DND-41 (cell line): ENCODE measurements around the gene SH2D4B.

Source experiments
- ATAC-seq: fragments of 200-7000 bp; cut with Tn5 transposase; 3 replicates; pipeline ENCODE4 v1.9.1; 2021; ENCODE audit warnings: low read depth; ENCODE audit not compliant: insufficient read depth
- DNase-seq: peaks from one replicate; pipeline ENCODE4 v3.0.0-alpha.2; 2020
- H2AFZ ChIP-seq: 2 replicates; pipeline ENCODE4 v1.6.0; 2012; ENCODE audit warnings: low read depth, low read length
- H3K27ac ChIP-seq: 2 replicates; pipeline ENCODE4 v1.5.1; 2012; ENCODE audit warnings: low read length, inconsistent platforms
- H3K27me3 ChIP-seq: fragments of 200-600 bp; sonication (generic); 2 replicates; pipeline ENCODE4 v1.6.0; 2012; ENCODE audit warnings: low read length, mild to moderate bottlenecking, inconsistent platforms; ENCODE audit not compliant: insufficient read depth, poor library complexity
- H3K36me3 ChIP-seq: 2 replicates; pipeline ENCODE4 v1.5.1; 2012; ENCODE audit warnings: low read length, inconsistent platforms; ENCODE audit not compliant: insufficient read depth
- H3K4me1 ChIP-seq: 2 replicates; pipeline ENCODE4 v1.5.1; 2012; ENCODE audit warnings: mild to moderate bottlenecking, low read length; ENCODE audit not compliant: insufficient read depth
- H3K4me2 ChIP-seq: 2 replicates; pipeline ENCODE4 v1.6.0; 2012; ENCODE audit warnings: mild to moderate bottlenecking, moderate library complexity, low read length, inconsistent platforms; ENCODE audit not compliant: insufficient read depth
- H3K4me3 ChIP-seq, 2 experiments: fragments of 200-600 bp in 1 of 2; shearing (Covaris generic) in 1 of 2; 2 replicates each; pipeline ENCODE4 v1.5.1; 2012 to 2016; ENCODE audit warnings: inconsistent platforms in 2 of 2, low read length in 2 of 2, mild to moderate bottlenecking in 2 of 2, low read depth in 1 of 2, moderate library complexity in 1 of 2
- H3K79me2 ChIP-seq: 2 replicates; pipeline ENCODE4 v1.6.0; 2012; ENCODE audit warnings: low read length, inconsistent platforms; ENCODE audit not compliant: insufficient read depth
- H3K9ac ChIP-seq: 2 replicates; pipeline ENCODE4 v1.6.0; 2012; ENCODE audit warnings: low read depth, mild to moderate bottlenecking, inconsistent platforms, low read length, moderate library complexity
- H3K9me3 ChIP-seq: 2 replicates; pipeline ENCODE4 v1.5.1; 2012; ENCODE audit warnings: low read length, moderate library complexity, mild to moderate bottlenecking, inconsistent platforms; ENCODE audit not compliant: insufficient read depth, severe bottlenecking
- H4K20me1 ChIP-seq: 2 replicates; pipeline ENCODE4 v1.6.0; 2012; ENCODE audit warnings: low read length; ENCODE audit not compliant: insufficient read depth
- EZH2 ChIP-seq: IDR thresholded peaks from 3 replicates; pipeline ENCODE4 v1.6.1; 2012; ENCODE audit warnings: borderline replicate concordance, low read depth, mild to moderate bottlenecking, moderate library complexity, low read length, inconsistent platforms; ENCODE audit not compliant: severe bottlenecking
- TF ChIP-seq, protein P1 (sequence below): IDR thresholded peaks from 2 replicates; pipeline ENCODE4 v1.5.1; 2012; ENCODE audit warnings: borderline replicate concordance, low read length, moderate library complexity, mild to moderate bottlenecking; ENCODE audit not compliant: poor library complexity, severe bottlenecking; ENCODE audit errors: extremely low read depth

Gene SH2D4B

GRCh38 chr10:80536361-80536835 lies 1.3 kb upstream of the SH2D4B start:
- H3K79me2 ChIP-seq: no peaks in the 10 kb centered on the region
- no peak for ATAC-seq
- H3K4me3 ChIP-seq: no peak overlapping the region
- DNase-seq: no peak
- no peak overlapping the region for H2AFZ ChIP-seq
- H3K27ac ChIP-seq: no peak overlapping the region
- H3K9ac ChIP-seq: no peak overlapping the region
- H3K36me3 ChIP-seq: no peaks in the 10 kb centered on the region
- H3K27me3 ChIP-seq: no peaks in the 10 kb centered on the region
- TF ChIP-seq, protein P1, sequence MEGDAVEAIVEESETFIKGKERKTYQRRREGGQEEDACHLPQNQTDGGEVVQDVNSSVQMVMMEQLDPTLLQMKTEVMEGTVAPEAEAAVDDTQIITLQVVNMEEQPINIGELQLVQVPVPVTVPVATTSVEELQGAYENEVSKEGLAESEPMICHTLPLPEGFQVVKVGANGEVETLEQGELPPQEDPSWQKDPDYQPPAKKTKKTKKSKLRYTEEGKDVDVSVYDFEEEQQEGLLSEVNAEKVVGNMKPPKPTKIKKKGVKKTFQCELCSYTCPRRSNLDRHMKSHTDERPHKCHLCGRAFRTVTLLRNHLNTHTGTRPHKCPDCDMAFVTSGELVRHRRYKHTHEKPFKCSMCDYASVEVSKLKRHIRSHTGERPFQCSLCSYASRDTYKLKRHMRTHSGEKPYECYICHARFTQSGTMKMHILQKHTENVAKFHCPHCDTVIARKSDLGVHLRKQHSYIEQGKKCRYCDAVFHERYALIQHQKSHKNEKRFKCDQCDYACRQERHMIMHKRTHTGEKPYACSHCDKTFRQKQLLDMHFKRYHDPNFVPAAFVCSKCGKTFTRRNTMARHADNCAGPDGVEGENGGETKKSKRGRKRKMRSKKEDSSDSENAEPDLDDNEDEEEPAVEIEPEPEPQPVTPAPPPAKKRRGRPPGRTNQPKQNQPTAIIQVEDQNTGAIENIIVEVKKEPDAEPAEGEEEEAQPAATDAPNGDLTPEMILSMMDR: no peak
- TF ChIP-seq EZH2: no peak
- no peak overlapping the region for H3K4me2 ChIP-seq
- H3K4me1 ChIP-seq: no peaks in the 10 kb centered on the region
- H4K20me1 ChIP-seq: no peaks in the 10 kb centered on the region
- no peaks in the 10 kb centered on the region for H3K9me3 ChIP-seq

- H3K4me2 ChIP-seq: no peak overlapping the region
- no peaks in the 10 kb centered on the region for H3K4me1 ChIP-seq
- H3K79me2 ChIP-seq: no peaks in the 10 kb centered on the region
- ATAC-seq: no peak
- H3K9ac ChIP-seq: no peak overlapping the region
- H3K4me3 ChIP-seq: no peak overlapping the region
- H3K27me3 ChIP-seq: no peaks in the 10 kb centered on the region
- no peak overlapping the region for H3K27ac ChIP-seq
- no peak overlapping the region for H2AFZ ChIP-seq
- no peak for DNase-seq
- H3K9me3 ChIP-seq: no peaks in the 10 kb centered on the region
- no peak for TF ChIP-seq EZH2
- TF ChIP-seq, protein P1: no peak
- no peaks in the 10 kb centered on the region for H3K36me3 ChIP-seq
- H4K20me1 ChIP-seq: no peaks in the 10 kb centered on the region
These were observed 491 bp upstream of the SH2D4B start for GRCh38 chr10:80537086-80537735.

- DNase-seq (no peak), ATAC-seq (no peak)
- Histone ChIP-seq H3K4me3 (no peak overlapping the region), H3K27ac (no peak overlapping the region), H3K9me3 (no peaks in the 10 kb centered on the region), H4K20me1 (no peaks in the 10 kb centered on the region), H3K4me2 (no peak overlapping the region), H3K36me3 (no peaks in the 10 kb centered on the region), H3K9ac (no peak overlapping the region), H2AFZ (no peak overlapping the region), H3K4me1 (no peaks in the 10 kb centered on the region), H3K79me2 (no peaks in the 10 kb centered on the region), H3K27me3 (no peaks in the 10 kb centered on the region)
- TF ChIP-seq, protein P1: no peak
- no peak for TF ChIP-seq EZH2
These were observed 931 bp downstream of the SH2D4B start for GRCh38 chr10:80538481-80539185.
